AG09319 (cell line): ENCODE data around the gene NFIB.
A peak's percentile ranks its signal among the peaks of the same experiment; 100 is the strongest.

ENCODE experiments used
- DNase-seq: peaks from one replicate; pipeline ENCODE4 v3.0.0-alpha.2; 2010; ENCODE audit warnings: low read depth; ENCODE audit errors: extremely low read depth
- TF ChIP-seq, protein P1 (sequence below): IDR thresholded peaks from 2 replicates; pipeline ENCODE4 v1.5.1; 2011; ENCODE audit warnings: low read depth, mild to moderate bottlenecking, inconsistent platforms, low read length, moderate library complexity

The NFIB gene

DNA sequence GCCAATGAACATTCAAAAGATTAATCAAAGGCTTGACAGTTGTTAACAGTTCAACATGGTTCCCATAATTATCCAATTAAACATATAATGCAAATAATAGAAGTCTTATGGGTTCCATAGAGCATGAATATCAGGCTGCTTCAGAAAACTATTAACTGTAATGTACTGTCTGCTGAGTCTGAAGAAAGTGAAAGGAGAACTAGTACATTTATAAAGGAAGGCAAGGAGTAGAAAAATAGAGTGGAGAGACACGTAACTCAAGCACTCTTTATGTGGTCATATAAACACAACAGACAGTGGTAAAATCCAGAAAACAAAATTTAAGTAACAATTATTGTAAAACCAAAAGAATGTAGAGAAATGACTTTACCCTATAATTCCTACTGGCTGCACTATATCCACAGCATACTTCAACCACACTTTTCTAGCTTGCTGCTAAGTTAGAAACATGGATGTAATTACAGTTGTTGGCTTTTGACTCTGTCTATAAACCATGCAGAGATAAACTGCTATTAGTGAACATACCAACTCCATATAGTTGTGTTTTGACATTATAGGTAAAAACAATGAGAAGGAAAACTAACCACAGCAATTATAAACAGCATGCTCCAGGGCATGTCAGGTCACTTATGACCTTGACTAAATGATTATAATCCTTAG is 32.7 kb downstream of the NFIB start:
- TF ChIP-seq, protein P1, sequence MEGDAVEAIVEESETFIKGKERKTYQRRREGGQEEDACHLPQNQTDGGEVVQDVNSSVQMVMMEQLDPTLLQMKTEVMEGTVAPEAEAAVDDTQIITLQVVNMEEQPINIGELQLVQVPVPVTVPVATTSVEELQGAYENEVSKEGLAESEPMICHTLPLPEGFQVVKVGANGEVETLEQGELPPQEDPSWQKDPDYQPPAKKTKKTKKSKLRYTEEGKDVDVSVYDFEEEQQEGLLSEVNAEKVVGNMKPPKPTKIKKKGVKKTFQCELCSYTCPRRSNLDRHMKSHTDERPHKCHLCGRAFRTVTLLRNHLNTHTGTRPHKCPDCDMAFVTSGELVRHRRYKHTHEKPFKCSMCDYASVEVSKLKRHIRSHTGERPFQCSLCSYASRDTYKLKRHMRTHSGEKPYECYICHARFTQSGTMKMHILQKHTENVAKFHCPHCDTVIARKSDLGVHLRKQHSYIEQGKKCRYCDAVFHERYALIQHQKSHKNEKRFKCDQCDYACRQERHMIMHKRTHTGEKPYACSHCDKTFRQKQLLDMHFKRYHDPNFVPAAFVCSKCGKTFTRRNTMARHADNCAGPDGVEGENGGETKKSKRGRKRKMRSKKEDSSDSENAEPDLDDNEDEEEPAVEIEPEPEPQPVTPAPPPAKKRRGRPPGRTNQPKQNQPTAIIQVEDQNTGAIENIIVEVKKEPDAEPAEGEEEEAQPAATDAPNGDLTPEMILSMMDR = no peak
- no peak for DNase-seq

DNA sequence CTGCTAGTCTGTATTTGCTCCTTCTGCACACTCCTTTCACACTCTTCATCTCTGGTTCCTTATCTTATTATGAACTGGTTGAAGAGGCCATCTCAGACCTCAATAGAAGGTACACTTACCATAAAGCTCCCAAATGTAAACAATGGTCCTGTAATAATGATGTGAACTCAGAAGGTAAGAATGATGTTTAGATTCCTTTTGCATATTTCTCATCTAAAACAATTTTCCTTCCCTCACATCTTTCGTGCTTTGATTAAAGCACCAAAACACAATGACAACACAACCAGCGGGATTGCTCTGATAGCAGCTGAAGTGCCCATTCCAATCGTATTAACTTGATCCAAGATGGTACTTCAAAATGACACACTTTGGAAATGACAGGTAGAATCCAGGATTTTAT is 34.3 kb downstream of the NFIB start:
- no peak for DNase-seq
- TF ChIP-seq, protein P1 = no peak

DNA sequence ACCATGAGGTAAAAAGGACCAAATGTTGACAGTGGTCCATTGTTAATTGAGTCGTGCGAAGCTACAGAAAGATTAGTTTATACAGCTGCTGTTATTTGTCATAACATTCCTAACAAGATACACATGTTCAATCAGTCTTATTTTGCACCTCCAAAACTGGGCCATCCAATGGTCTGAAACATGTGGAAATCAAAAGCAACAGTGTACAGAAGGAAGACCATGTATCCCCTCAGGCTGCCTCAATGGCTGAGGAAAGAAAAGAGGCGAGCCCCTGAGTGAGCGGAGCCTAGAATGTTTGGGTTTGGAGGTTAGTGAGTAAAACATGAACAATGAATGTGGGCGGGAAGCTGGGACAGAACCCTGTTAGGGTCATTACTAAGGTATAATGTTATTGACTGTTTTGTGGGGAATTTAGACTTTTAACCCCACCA is 35.6 kb downstream of the NFIB start:
- DNase-seq = peak; percentile 46
- TF ChIP-seq, protein P1 = no peak

DNA sequence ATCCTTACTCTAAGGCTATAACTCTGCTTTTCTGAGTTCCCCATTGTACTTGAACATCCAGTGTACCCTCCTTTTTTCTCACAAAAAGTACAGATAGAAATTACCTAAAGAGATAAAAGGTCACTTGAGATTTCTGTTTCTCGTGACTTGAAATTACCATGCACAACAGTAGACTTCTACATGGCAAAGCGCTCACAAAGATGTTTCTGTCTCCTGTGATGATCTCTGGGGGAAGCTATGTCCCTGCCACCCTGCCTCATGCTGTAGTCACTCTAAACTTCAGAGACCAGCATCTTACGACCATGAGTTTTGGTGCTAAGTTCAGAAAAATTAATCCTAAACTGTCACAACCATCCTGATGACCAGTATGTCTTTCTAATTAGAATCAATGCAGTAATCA is 36.2 kb downstream of the NFIB start:
- DNase-seq = no peak
- TF ChIP-seq, protein P1 = no peak

DNA sequence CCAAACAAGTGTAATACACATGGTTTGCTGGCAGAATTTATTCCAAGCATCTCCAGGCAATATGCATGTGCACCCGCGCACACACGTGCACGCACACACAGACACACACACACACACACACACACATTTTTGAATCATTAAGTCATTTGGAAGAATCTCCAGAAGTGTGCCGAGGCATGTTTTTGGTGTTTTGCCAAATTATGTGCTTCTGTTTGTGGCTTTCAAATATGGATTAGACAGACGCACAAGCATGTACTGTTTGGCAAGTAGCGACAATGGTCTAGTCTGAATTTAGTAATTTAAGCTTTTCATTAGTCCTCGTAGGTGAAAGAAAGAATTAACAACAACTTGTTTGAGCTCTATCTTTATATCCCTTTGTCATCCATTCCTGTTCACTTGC is 36.7 kb downstream of the NFIB start:
- TF ChIP-seq, protein P1 = no peak
- no peak for DNase-seq

DNA sequence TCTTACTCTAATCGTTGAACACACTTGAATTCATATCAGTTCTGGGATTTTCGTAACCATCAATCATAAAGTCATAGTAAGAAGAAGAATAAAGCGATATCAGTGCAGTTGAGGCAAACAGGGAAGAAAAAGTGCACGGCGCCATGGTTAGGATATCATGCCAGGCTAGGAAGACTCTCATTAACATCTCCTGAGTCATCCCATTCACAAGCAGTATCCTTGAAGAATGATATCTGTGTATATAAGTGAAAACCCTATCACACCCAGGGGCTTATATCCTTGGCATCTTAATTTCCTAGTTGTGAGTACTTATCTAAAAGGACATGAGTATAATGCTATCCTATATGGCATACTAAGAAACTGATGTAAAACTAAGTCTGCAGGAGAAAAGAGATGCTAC is 38.6 kb downstream of the NFIB start:
- TF ChIP-seq, protein P1 = no peak
- no peak for DNase-seq

DNA sequence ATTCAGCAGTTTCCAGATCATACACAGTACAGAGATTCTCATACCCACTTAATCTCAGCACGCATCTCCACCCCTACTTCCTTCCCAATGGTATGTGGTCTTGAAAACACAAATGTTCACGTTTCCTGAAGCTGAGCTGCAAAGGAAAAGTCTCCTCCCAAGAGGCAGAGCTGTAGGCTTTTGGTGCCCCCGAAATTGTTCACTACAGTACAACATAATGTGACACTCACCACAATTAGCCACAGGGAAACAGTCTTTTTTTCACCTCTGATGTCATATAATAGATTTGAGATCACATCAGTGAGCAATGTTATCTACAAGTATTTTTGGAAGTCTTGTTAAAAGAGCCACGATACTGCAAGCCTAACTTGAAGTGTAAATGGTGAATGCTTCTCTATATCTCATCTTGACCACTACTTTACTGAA is 40.2 kb downstream of the NFIB start:
- TF ChIP-seq, protein P1 = no peak
- no peak for DNase-seq
